Measurements from ENCODE around the gene GORAB. TPM values are rescaled to one million over a fixed set of nuclear protein-coding genes. Genes with fewer than 3 reads are reported as not detected.

The GORAB gene
- total and polyA plus RNA-seq, 2 of the 13 experiments (the other 11 are each of a cell fraction or from before 2014, with no cell fraction given), result 6.6 to 9.2 TPM

DNA sequence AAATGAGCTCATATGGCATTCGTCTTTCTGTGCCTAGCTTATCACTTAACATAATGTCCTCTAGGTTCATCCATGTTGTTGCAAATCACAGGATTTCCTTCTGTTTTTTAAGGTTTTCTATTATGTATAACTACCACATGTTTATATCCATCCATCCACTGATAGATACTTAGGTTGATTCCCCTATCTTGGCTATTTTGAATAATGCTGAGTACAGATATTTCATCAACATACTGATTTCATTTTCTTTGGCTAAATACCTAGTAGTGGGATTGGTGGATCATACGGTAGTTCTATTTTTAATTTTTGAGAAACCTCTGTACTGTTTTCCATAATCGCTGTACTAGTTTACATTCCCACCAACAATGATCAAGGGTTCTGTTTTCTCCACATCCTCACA, 45.0 kb downstream of the GORAB start:
- ChIA-PET POLR2A (no interaction called here), CTCF (ENCODE audit: low intra/inter-chr PET ratio, low total read pairs) (no interaction called here)
- intact Hi-C loops (cut with micrococcal nuclease; ENCODE audit: unreplicated experiment), result no loop called here
- H3K9ac ChIP-seq (ENCODE audit: insufficient read depth, low read depth, low read length), result no peak overlapping the region
- TF ChIP-seq ZNF850 (CRISPR knock-in tag; conservative IDR thresholded peaks at IDR 0.05), result no peak
- TF ChIP-seq SETDB1 (CRISPR knock-in tag; IDR thresholded peaks at IDR 0.05; ENCODE audit: borderline replicate concordance), result no peak
- TF ChIP-seq MAFF (IDR thresholded peaks at IDR 0.05; ENCODE audit: low read depth, low read length), result peak; percentile 36; the same call in 1 of the 2 replicates
- no peak for TF ChIP-seq NFE2L1 (CRISPR knock-in tag; IDR thresholded peaks at IDR 0.05; ENCODE audit: borderline replicate concordance)
- TF ChIP-seq ZNF792 (CRISPR knock-in tag; IDR thresholded peaks at IDR 0.05), result no peak
- peak; percentile 35 to 58; a peak in 3 of 4 replicates for TF ChIP-seq MAFK (conservative IDR thresholded peaks at IDR 0.05 in 1 of 2, IDR thresholded peaks at IDR 0.05 in 1 of 2; ENCODE audit: low read length in 2 of 2)
- no TSS peak for BruUV-seq (replicated peaks)
- in situ Hi-C loops (cut with HindIII; ENCODE audit: extremely low pct_ligation_motif_present, low pct_unique_long_range_greater_than_20kb), result no loop called here
- H3K4me1 ChIP-seq (ENCODE audit: insufficient read depth, low read length), result no peaks in the 10 kb centered on the region
- no peak overlapping the region for H2AFZ ChIP-seq (ENCODE audit: low read length)
- no peak for ATAC-seq
- no peak overlapping the region for H3K4me3 ChIP-seq (replicated peaks in 1 of 3; ENCODE audit: insufficient read depth in 1 of 3, low read depth in 2 of 3, low read length in 3 of 3)
- no peaks in the 10 kb centered on the region for H3K27me3 ChIP-seq (ENCODE audit: control insufficient read depth in 1 of 2, insufficient read depth in 2 of 2, low read length in 2 of 2)
- no peak for DNase-seq (ENCODE audit: low spot score)
- H3K79me2 ChIP-seq (ENCODE audit: insufficient read depth, low read length), result no peaks in the 10 kb centered on the region
- H3K36me3 ChIP-seq (replicated peaks in 1 of 2; ENCODE audit: control insufficient read depth in 1 of 2, insufficient read depth in 2 of 2, low read length in 2 of 2), result no peaks in the 10 kb centered on the region
- 59% methylated on average over 3 of the region's 3 CpGs for WGBS (ENCODE audit: low lambda C conversion rate)
- H3K27ac ChIP-seq (ENCODE audit: extremely low read length, insufficient read depth, low read length), result no peak overlapping the region
- no peak for FAIRE-seq
- no peaks in the 10 kb centered on the region for H3K9me3 ChIP-seq (ENCODE audit: low read length)
- no peaks in the 10 kb centered on the region for H4K20me1 ChIP-seq (ENCODE audit: insufficient read depth, low read length)
- no peak overlapping the region for H3K4me2 ChIP-seq (ENCODE audit: low read depth, low read length)

GRCh38 chr1:170578359-170578758, 46.4 kb downstream of the GORAB start:
- ATAC-seq (no peak), DNase-seq (ENCODE audit: low spot score) (no peak), FAIRE-seq (no peak)
- Histone ChIP-seq H3K4me1 (ENCODE audit: insufficient read depth, low read length) (no peaks in the 10 kb centered on the region), H2AFZ (ENCODE audit: low read length) (no peak overlapping the region), H3K4me2 (ENCODE audit: low read depth, low read length) (no peak overlapping the region), H3K27ac (ENCODE audit: extremely low read length, insufficient read depth, low read length) (no peak overlapping the region), H4K20me1 (ENCODE audit: insufficient read depth, low read length) (no peaks in the 10 kb centered on the region), H3K9me3 (ENCODE audit: low read length) (no peaks in the 10 kb centered on the region), H3K4me3 (replicated peaks in 1 of 3; ENCODE audit: insufficient read depth in 1 of 3, low read depth in 2 of 3, low read length in 3 of 3) (no peak overlapping the region), H3K9ac (ENCODE audit: insufficient read depth, low read depth, low read length) (no peak overlapping the region), H3K27me3 (ENCODE audit: control insufficient read depth in 1 of 2, insufficient read depth in 2 of 2, low read length in 2 of 2) (no peaks in the 10 kb centered on the region), H3K79me2 (ENCODE audit: insufficient read depth, low read length) (no peaks in the 10 kb centered on the region), H3K36me3 (replicated peaks in 1 of 2; ENCODE audit: control insufficient read depth in 1 of 2, insufficient read depth in 2 of 2, low read length in 2 of 2) (no peaks in the 10 kb centered on the region)
- WGBS (ENCODE audit: low lambda C conversion rate), result 0% methylated on average over 1 of the region's 1 CpG
- TF ChIP-seq RFX3 (CRISPR knock-in tag; IDR thresholded peaks at IDR 0.05), result no peak
- BruUV-seq (replicated peaks), result no TSS peak
- ChIA-PET POLR2A (no interaction called here), CTCF (ENCODE audit: low intra/inter-chr PET ratio, low total read pairs) (no interaction called here)
- in situ Hi-C loops (cut with HindIII; ENCODE audit: extremely low pct_ligation_motif_present, low pct_unique_long_range_greater_than_20kb), result no loop called here
- intact Hi-C loops (cut with micrococcal nuclease; ENCODE audit: unreplicated experiment), result no loop called here

Measured in HepG2 (cell line).